Measurements from ENCODE around the gene LSM14B. TPM values are rescaled to one million over a fixed set of nuclear protein-coding genes. Genes with fewer than 3 reads are reported as not detected.
A peak's percentile ranks its signal among the peaks of the same experiment; 100 is the strongest.

Gene LSM14B
- total RNA-seq, 4 donors from 2014 or later = 3.1 to 56.8 (median 45.9) TPM

GRCh38 chr20:62085206-62085605 is 37.1 kb upstream of the LSM14B start:
- H3K27ac ChIP-seq = no peak overlapping the region
- DNase-seq = no peak
- H3K4me3 ChIP-seq = no peak overlapping the region
- H3K36me3 ChIP-seq = no peaks in the 10 kb centered on the region
- TF ChIP-seq CTCF (IDR thresholded peaks at IDR 0.05) (no peak), POLR2A (IDR thresholded peaks at IDR 0.05) (no peak)
- intact Hi-C loops (cut with DNase I; ENCODE audit: low total_unique reads) = no loop called here
- H3K4me1 ChIP-seq = no peaks in the 10 kb centered on the region
- H3K27me3 ChIP-seq = no peaks in the 10 kb centered on the region
- H3K9me3 ChIP-seq = no peaks in the 10 kb centered on the region

GRCh38 chr20:62087227-62087626 is 35.0 kb upstream of the LSM14B start:
- DNase-seq = no peak
- H3K27me3 ChIP-seq = no peaks in the 10 kb centered on the region
- H3K36me3 ChIP-seq = no peaks in the 10 kb centered on the region
- H3K9me3 ChIP-seq = no peaks in the 10 kb centered on the region
- no peaks in the 10 kb centered on the region for H3K4me1 ChIP-seq
- no peak overlapping the region for H3K4me3 ChIP-seq
- no peak for TF ChIP-seq CTCF (IDR thresholded peaks at IDR 0.05)
- TF ChIP-seq POLR2A (IDR thresholded peaks at IDR 0.05) = no peak
- intact Hi-C loops (cut with DNase I; ENCODE audit: low total_unique reads) = no loop called here
- H3K27ac ChIP-seq = no peak overlapping the region

GRCh38 chr20:62087632-62088031 is 34.6 kb upstream of the LSM14B start:
- TF ChIP-seq CTCF (IDR thresholded peaks at IDR 0.05) (no peak), POLR2A (IDR thresholded peaks at IDR 0.05) (no peak)
- intact Hi-C loops (cut with DNase I; ENCODE audit: low total_unique reads) = no loop called here
- Histone ChIP-seq H3K9me3 (no peaks in the 10 kb centered on the region), H3K36me3 (no peaks in the 10 kb centered on the region), H3K27ac (no peak overlapping the region), H3K27me3 (no peaks in the 10 kb centered on the region), H3K4me3 (no peak overlapping the region), H3K4me1 (no peaks in the 10 kb centered on the region)
- no peak for DNase-seq

- no peaks in the 10 kb centered on the region for H3K27me3 ChIP-seq
- no peak overlapping the region for H3K4me3 ChIP-seq
- DNase-seq = no peak
- no peak for TF ChIP-seq CTCF (IDR thresholded peaks at IDR 0.05)
- TF ChIP-seq POLR2A (IDR thresholded peaks at IDR 0.05) = no peak
- H3K4me1 ChIP-seq = no peaks in the 10 kb centered on the region
- no peak overlapping the region for H3K27ac ChIP-seq
- intact Hi-C loops (cut with DNase I; ENCODE audit: low total_unique reads) = no loop called here
- H3K36me3 ChIP-seq = no peaks in the 10 kb centered on the region
- no peaks in the 10 kb centered on the region for H3K9me3 ChIP-seq
Measured at GRCh38 chr20:62088258-62089127, 33.8 kb upstream of the LSM14B start.

GRCh38 chr20:62089393-62089792 is 32.9 kb upstream of the LSM14B start:
- Histone ChIP-seq H3K9me3 (no peaks in the 10 kb centered on the region), H3K4me3 (no peak overlapping the region), H3K27ac (no peak overlapping the region), H3K27me3 (no peaks in the 10 kb centered on the region), H3K4me1 (no peaks in the 10 kb centered on the region), H3K36me3 (no peaks in the 10 kb centered on the region)
- TF ChIP-seq POLR2A (IDR thresholded peaks at IDR 0.05) = no peak
- peak in 1 of 4 experiments; percentile 16 for TF ChIP-seq CTCF (IDR thresholded peaks at IDR 0.05)
- intact Hi-C loops (cut with DNase I; ENCODE audit: low total_unique reads) = no loop called here
- DNase-seq = no peak

Measured in uterus (tissue), 4 donors.